B cell (primary cell): Measurements from ENCODE around the gene FXYD3. TPM values are rescaled to one million over a fixed set of nuclear protein-coding genes. Genes with fewer than 3 reads are reported as not detected.
A peak's percentile ranks its signal among the peaks of the same experiment; 100 is the strongest.
"Not testable (repeated sequence)": the region's sequence is repeated elsewhere in the genome, so short reads cannot be mapped to it uniquely, and the experiment has no call there.

ENCODE experiments used
- ATAC-seq: fragments of 200-7000 bp; cut with Tn5 transposase; one replicate; pipeline ENCODE4 v1.10.0; 2021; ENCODE audit warnings: low read depth, mild to moderate bottlenecking, moderate number of reproducible peaks, moderate library complexity
- CTCF ChIA-PET: fragments of 350-600 bp; sonication (Branson Sonifier 250); formaldehyde crosslinking; loops from one replicate; lab custom pipeline; 2021; ENCODE audit warnings: antibody characterized with exemption, inconsistent platforms; lab: Charles Lee
- POLR2A ChIA-PET: fragments of 350-600 bp; sonication (Branson Sonifier 250); formaldehyde crosslinking; loops from one replicate; lab custom pipeline; 2021; ENCODE audit warnings: antibody characterized with exemption; lab: Charles Lee
- DNase-seq: peaks from one replicate; pipeline ENCODE4 v3.0.0; 2013
- H2AFZ ChIP-seq: 2 replicates; pipeline ENCODE4 v1.6.1; 2012; ENCODE audit warnings: mild to moderate bottlenecking, low read depth, low read length; ENCODE audit not compliant: insufficient read depth, poor library complexity, severe bottlenecking
- H3K27ac ChIP-seq, 2 donors: 1 replicate in 1 of 2; 2 replicates in 1 of 2; pipeline ENCODE4 v1.5.1; 2012 to 2013; ENCODE audit warnings: low read length in 2 of 2, mild to moderate bottlenecking in 2 of 2, moderate library complexity in 1 of 2
- H3K27me3 ChIP-seq, 4 experiments: fragments of 200-600 bp in 1 of 4; sonication (generic) in 1 of 4; replicated peaks in 1 of 4; 1 replicate in 2 of 4; 2 replicates in 2 of 4; pipeline versions ENCODE4 v1.6.1 to v1.7.0; 2013 to 2016; ENCODE audit warnings: low read length in 3 of 4, mild to moderate bottlenecking in 2 of 4, mixed read lengths in 1 of 4, moderate library complexity in 1 of 4; ENCODE audit not compliant: insufficient read depth in 4 of 4, control insufficient read depth in 3 of 4; ENCODE audit errors: control extremely low read depth in 1 of 4
- H3K36me3 ChIP-seq, 2 experiments: replicated peaks in 1 of 2; 1 replicate in 1 of 2; 2 replicates in 1 of 2; pipeline versions ENCODE4 v1.6.1 to v1.7.1; 2013; ENCODE audit warnings: low read length in 1 of 2; ENCODE audit not compliant: insufficient read depth in 2 of 2, control insufficient read depth in 1 of 2; ENCODE audit errors: control extremely low read depth in 1 of 2, extremely low read depth in 1 of 2
- H3K4me1 ChIP-seq, 2 donors: fragments of 200-600 bp in 1 of 2; sonication (generic) in 1 of 2; 1 replicate in 1 of 2; 2 replicates in 1 of 2; pipeline versions ENCODE4 v1.5.1 to v1.6.1; 2013 to 2017; ENCODE audit warnings: low read length in 2 of 2; ENCODE audit not compliant: control insufficient read depth in 2 of 2, insufficient read depth in 2 of 2
- H3K4me2 ChIP-seq: replicated peaks from 2 replicates; pipeline ENCODE3; 2012; ENCODE audit warnings: mild to moderate bottlenecking, low read depth, low read length; ENCODE audit not compliant: poor library complexity, severe bottlenecking
- H3K4me3 ChIP-seq, 5 experiments: fragments of 200-600 bp in 1 of 5; sonication (generic) in 1 of 5; 1 replicate in 3 of 5; 2 replicates in 2 of 5; pipeline versions ENCODE4 v1.5.1 to v1.7.0; 2011 to 2016; ENCODE audit warnings: low read length in 4 of 5, mild to moderate bottlenecking in 4 of 5, low read depth in 2 of 5, control low read depth in 1 of 5, moderate library complexity in 1 of 5; ENCODE audit not compliant: insufficient read depth in 1 of 5; ENCODE audit errors: control extremely low read depth in 1 of 5, extremely low read depth in 1 of 5
- H3K79me2 ChIP-seq: fragments of 200-600 bp; sonication (generic); one replicate; pipeline ENCODE4 v1.6.0; 2016; ENCODE audit warnings: low read length; ENCODE audit not compliant: control insufficient read depth, insufficient read depth
- H3K9ac ChIP-seq: fragments of 200-600 bp; sonication (generic); 2 replicates; pipeline ENCODE4 v1.6.1; 2017; ENCODE audit warnings: mild to moderate bottlenecking, low read length, moderate library complexity
- H3K9me3 ChIP-seq, 3 donors: one replicate each; pipeline versions ENCODE4 v1.6.1 to v1.7.1; 2013; ENCODE audit warnings: low read length in 2 of 3; ENCODE audit not compliant: control insufficient read depth in 2 of 3, insufficient read depth in 1 of 3; ENCODE audit errors: control extremely low read depth in 1 of 3
- H4K20me1 ChIP-seq: 2 replicates; pipeline ENCODE4 v1.6.0; 2012; ENCODE audit warnings: mild to moderate bottlenecking, low read length; ENCODE audit not compliant: insufficient read depth, control insufficient read depth, poor library complexity, severe bottlenecking
- H3K27ac Mint-ChIP-seq: one replicate; pipeline ENCODE4 v1.8.0; 2021; ENCODE audit warnings: mixed read lengths
- H3K27me3 Mint-ChIP-seq: one replicate; pipeline ENCODE4 v1.8.0; 2021; ENCODE audit warnings: mixed read lengths
- H3K4me1 Mint-ChIP-seq: one replicate; pipeline ENCODE4 v1.8.0; 2021; ENCODE audit warnings: mixed read lengths
- H3K4me3 Mint-ChIP-seq: one replicate; pipeline ENCODE4 v1.8.0; 2021; ENCODE audit warnings: mixed read lengths
- H3K9me3 Mint-ChIP-seq: one replicate; pipeline ENCODE4 v1.8.0; 2022; ENCODE audit warnings: mixed read lengths; ENCODE audit not compliant: insufficient read depth
- EZH2 ChIP-seq: IDR thresholded peaks from 2 replicates; pipeline ENCODE4 v1.6.1; 2012; ENCODE audit warnings: borderline replicate concordance, low read depth, mild to moderate bottlenecking, moderate library complexity, low read length; ENCODE audit not compliant: insufficient read depth, poor library complexity, severe bottlenecking
- WGBS: methylation state at CpG from one replicate; pipeline ENCODE4 v1.1.5; 2013; ENCODE audit warnings: missing lambda C conversion rate; ENCODE audit not compliant: insufficient coverage; 5-methylcytosine and 5-hydroxymethylcytosine counted together
- intact Hi-C: fragments of 100-400 bp; cut with micrococcal nuclease; formaldehyde crosslinking; loops from one replicate; pipeline ENCODE4 v1.10.0; 2022
- polyA plus RNA-seq: library from polyadenylated mRNA; depleted of rRNA; stranded (reverse); fragments of >200 nt; gene quantifications from 2 replicates; pipeline ENCODE4 v1.2.3, GENCODE V29; 2012
- total RNA-seq, 2 donors: library from RNA; stranded (reverse); fragments of 120-200 nt in 1 of 2; gene quantifications; 1 replicate in 1 of 2; 2 replicates in 1 of 2; pipeline versions ENCODE4 v1.2.3 to v1.2.4, GENCODE V29; 2013 to 2022
- TF ChIP-seq, protein P1 (sequence below): fragments of 200-600 bp; IDR thresholded peaks from one replicate; pipeline ENCODE4 v1.8.0; 2022; ENCODE audit warnings: antibody characterized with exemption, mild to moderate bottlenecking

Gene FXYD3
- total and polyA plus RNA-seq, 2 donors (not counting 1 experiment from before 2014, with no cell fraction given), result not detected

DNA sequence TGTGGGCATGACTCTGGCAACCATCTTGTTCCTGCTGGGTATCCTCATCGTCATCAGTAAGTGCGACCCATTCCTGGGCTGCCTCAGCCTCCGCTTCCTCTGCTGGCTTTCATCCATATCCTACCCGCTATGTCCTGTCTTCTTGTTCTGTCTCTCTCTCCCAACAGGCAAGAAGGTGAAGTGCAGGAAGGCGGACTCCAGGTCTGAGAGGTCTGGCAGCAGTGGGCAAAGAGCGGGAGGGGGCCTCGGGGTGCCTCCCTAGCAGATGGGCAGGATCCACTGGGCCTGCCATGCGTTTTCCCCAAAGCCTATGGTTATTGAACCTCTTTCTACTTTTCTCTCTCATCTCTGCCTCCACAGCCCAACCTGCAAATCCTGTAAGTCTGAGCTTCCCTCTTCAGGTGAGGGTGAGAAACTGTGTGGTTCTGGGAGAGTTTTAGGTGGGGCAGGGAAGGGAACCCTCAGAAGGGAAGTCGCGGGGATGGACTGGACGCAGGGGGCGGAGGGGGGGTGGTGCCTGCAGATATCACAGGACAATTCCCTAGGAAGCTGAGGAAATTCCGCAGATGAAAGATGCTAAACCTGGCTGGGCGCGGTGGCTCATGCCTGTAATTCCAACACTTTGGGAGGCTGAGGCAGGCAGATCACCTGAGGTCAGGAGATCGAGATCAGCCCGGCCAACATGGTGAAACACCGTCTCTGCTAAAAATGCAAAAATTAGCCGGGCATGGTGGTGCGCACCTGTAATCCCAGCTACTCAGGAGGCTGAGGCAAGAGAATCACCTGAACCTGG is 35.8 kb downstream of the FXYD3 start:
- Histone ChIP-seq H3K9me3 (no peaks in the 10 kb centered on the region), H3K4me3 (no peak overlapping the region), H3K79me2 (peaks cover 35% of the 10 kb centered on the region), H4K20me1 (peaks cover 14% of the 10 kb centered on the region), H3K9ac (no peak overlapping the region), H3K27me3 (peaks cover 0 to 3% (median 0%) of the 10 kb centered on the region in 4 experiments), H2AFZ (no peak overlapping the region), H3K27ac (no peak overlapping the region), H3K36me3 (no peaks in the 10 kb centered on the region), H3K4me2 (no peak overlapping the region), H3K4me1 (peaks cover 16 to 23% of the 10 kb centered on the region in 2 donors)
- DNase-seq (no peak), ATAC-seq (no peak)
- Mint-ChIP-seq H3K27me3 (no peaks in the 10 kb centered on the region), H3K4me1 (peaks cover 35% of the 10 kb centered on the region), H3K9me3 (no peaks in the 10 kb centered on the region), H3K27ac (no peak overlapping the region), H3K4me3 (no peak overlapping the region)
- ChIA-PET POLR2A (interaction anchor here (0.6 to 1.1 kb wide), 2 partner anchors 8 to 887 kb away, joined by 3 to 8 read pairs; partner anchors contain the start of gene FXYD7), CTCF (interaction anchor here (1.5 to 6.6 kb wide), 3 partner anchors 9 to 15 kb away, joined by 3 to 77 read pairs (median 5); partner anchors contain the start of gene FXYD7)
- intact Hi-C loops, result loop anchor here (10.0 kb wide), 1 partner anchor 313 kb away; no protein-coding TSS in a partner anchor
- TF ChIP-seq, protein P1, sequence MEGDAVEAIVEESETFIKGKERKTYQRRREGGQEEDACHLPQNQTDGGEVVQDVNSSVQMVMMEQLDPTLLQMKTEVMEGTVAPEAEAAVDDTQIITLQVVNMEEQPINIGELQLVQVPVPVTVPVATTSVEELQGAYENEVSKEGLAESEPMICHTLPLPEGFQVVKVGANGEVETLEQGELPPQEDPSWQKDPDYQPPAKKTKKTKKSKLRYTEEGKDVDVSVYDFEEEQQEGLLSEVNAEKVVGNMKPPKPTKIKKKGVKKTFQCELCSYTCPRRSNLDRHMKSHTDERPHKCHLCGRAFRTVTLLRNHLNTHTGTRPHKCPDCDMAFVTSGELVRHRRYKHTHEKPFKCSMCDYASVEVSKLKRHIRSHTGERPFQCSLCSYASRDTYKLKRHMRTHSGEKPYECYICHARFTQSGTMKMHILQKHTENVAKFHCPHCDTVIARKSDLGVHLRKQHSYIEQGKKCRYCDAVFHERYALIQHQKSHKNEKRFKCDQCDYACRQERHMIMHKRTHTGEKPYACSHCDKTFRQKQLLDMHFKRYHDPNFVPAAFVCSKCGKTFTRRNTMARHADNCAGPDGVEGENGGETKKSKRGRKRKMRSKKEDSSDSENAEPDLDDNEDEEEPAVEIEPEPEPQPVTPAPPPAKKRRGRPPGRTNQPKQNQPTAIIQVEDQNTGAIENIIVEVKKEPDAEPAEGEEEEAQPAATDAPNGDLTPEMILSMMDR, result no peak
- no peak for TF ChIP-seq EZH2
- 99% methylated on average over 14 of the region's 20 CpGs for WGBS

DNA sequence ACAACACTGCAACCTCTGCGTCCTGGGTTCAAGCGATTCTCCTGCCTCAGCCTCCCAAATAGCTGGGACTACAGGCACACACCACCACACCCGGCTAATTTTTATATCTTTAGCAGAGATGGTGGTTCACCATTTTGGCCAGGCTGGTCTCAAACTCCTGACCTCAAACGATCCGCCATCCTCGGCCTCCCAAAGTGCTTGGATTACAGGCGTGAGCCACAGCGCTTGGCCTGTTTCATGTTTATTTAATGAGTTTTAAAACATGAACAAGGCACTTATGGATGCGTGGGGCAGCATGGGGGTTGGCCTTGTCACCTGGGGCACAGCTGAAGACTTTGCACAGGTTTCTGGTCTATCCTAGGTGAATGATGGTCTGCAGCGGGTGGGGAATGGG is 37.5 kb downstream of the FXYD3 start:
- peak overlapping the region; percentile 100 for H3K4me2 ChIP-seq
- H3K9ac ChIP-seq, H3K27me3 Mint-ChIP-seq, H3K9me3 ChIP-seq, ATAC-seq, H3K27ac ChIP-seq, H3K4me3 ChIP-seq, H2AFZ ChIP-seq, DNase-seq, H3K9me3 Mint-ChIP-seq, H3K27me3 ChIP-seq: not testable (repeated sequence)
- Mint-ChIP-seq H3K4me1 (peaks cover 41% of the 10 kb centered on the region), H3K27ac (peak overlapping the region; percentile 48), H3K4me3 (peak overlapping the region; percentile 100)
- H4K20me1 ChIP-seq, result peaks cover 31% of the 10 kb centered on the region
- peaks cover 20 to 25% of the 10 kb centered on the region in 2 donors for H3K4me1 ChIP-seq
- POLR2A ChIA-PET, result interaction anchor here (1.0 to 2.3 kb wide), 3 partner anchors 12 to 113 kb away, joined by 3 to 18 read pairs (median 9); no protein-coding TSS in a partner anchor
- CTCF ChIA-PET, result interaction anchor here (0.9 to 6.6 kb wide), 21 partner anchors 9 to 122 kb away, joined by 3 to 77 read pairs (median 5); partner anchors contain the start of genes FXYD7, LGI4 and USF2
- intact Hi-C loops, result loop anchor here (1.0 to 10.0 kb wide), 2 partner anchors 10 to 312 kb away; partner anchors contain the start of gene FXYD7
- 92% methylated on average over 10 of the region's 10 CpGs for WGBS
- peaks cover 8 to 16% of the 10 kb centered on the region in 2 experiments for H3K36me3 ChIP-seq
- H3K79me2 ChIP-seq, result peaks cover 51% of the 10 kb centered on the region
